Stimulated activated CD8-positive, alpha-beta memory T cell treated with anti-CD3 and anti-CD28 coated beads, Interleukin-4, amount 100 ng/mL, for 1 hour (primary cell): ENCODE data around the gene NDUFA13.
"Not testable (repeated sequence)": the region's sequence is repeated elsewhere in the genome, so short reads cannot be mapped to it uniquely, and the experiment has no call there.

Experiments
- DNase-seq, 2 donors: peaks; one replicate each; pipeline ENCODE4 v3.0.0-alpha.2; 2020; ENCODE audit warnings: low read depth in 2 of 2, low spot score in 1 of 2

Gene NDUFA13

GRCh38 chr19:19515642-19516519 is at the start of gene NDUFA13:
TSS of gene NDUFA13 (plus strand) at chr19:19516225. CDS start at chr19:19516239, 14 bp downstream.
- peak; percentile 85 to 89 for DNase-seq

DNA sequence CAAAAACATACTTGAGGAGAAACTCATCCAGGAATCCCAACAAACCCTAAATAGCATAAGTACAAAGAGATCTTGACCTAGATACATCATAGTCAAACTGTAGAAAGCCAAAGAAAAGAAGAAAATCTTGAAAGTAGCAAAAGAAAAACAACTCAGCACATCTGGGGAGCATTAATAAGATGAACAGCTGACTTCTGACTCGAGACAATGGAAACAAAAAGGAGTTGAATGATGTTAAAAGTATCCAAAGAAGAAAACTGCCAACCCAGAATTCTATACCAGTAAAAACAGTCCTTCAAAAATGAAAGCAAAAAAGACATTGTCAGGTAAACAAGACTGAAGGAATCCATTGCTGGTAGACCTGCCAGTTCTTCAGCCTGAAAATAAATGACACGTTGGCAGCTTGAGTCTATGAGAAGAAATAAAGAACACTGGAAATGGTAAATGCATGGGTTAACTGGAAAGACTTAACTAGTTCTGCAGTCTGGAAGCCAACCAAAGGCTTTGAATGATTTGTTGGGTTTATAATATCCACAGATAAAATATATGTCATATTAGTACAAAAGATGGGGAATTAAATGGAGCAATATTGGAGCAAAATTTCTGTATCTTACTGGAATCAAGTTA is 47.5 kb upstream of the NDUFA13 start:
- DNase-seq = no peak

GRCh38 chr19:19470579-19470978 is 45.4 kb upstream of the NDUFA13 start:
- DNase-seq = no peak

DNA sequence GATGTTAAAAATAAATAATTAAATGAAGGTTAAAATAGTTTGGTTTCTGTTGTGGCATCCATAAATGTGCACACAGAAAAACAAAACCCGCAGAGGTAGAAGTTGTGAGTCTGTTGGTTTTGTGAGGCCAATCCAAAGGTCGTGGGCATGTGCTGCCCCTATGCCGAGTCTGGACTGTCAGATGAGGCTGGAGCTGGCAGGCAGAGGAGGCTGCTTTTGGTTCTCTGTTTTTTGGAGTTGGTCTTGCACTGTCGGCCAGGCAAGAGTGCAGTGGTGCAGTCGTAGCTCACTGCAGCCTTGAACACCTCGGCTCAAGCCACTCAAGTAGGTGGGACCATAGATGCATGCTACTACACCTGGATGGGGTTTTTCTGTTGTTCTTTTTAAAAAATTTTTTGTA is 44.3 kb upstream of the NDUFA13 start:
- no peak for DNase-seq

DNA sequence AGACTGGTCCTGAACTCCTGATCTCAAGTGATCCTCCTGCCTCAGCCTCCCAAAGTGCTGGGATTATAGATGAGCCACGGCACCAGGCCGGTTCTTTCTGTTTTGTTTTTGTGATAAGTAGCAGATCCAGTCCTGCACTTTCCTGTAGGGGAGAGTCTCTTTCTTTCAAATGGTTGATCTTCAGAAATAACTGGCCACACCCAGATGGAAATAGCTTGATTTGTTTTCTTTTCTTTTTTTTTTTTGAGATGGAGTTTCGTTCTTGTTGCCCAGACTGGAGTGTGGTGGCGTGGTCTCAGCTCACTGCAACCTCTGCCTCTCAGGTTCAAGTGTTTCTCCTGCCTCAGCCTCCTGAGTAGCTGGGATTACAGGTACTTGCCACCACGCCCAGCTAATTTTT is 43.9 kb upstream of the NDUFA13 start:
- not testable (repeated sequence) for DNase-seq

DNA sequence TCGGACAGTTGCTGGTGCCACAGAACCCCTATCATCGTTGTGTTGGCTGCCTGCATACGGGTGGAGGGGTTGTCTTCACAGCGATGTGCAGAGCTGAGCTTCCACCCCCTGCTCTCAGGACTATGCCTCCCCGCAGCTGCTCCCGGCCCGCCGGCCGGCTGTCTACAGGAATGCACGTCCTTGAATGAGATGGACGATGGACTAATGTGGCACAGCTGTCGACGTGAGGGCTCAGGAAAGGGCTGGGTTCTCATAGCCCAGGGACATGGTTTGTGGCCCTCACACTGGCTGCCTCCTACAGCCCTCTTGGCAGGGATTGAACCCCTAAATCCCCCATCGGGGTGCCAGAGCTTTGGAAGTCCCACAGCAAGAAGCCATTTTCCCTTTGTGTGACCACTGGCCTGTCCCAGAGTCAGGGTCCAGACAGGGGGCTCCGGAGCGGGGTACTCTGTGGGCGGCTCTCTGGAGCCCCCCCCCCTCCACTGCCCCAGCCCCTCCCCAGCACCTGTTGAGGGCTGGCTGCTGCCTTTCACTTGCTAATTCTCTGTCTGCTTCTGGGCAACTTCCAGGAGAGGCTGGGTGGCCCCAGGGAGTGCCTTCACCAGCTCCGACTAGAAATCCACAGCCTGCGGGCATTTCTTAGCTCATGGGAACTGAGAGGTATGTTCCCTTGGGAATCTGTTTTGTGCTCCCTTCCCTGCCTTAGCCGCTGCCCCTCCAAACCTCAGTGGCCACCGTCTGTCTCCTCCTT is 40.8 kb upstream of the NDUFA13 start:
- DNase-seq = no peak

DNA sequence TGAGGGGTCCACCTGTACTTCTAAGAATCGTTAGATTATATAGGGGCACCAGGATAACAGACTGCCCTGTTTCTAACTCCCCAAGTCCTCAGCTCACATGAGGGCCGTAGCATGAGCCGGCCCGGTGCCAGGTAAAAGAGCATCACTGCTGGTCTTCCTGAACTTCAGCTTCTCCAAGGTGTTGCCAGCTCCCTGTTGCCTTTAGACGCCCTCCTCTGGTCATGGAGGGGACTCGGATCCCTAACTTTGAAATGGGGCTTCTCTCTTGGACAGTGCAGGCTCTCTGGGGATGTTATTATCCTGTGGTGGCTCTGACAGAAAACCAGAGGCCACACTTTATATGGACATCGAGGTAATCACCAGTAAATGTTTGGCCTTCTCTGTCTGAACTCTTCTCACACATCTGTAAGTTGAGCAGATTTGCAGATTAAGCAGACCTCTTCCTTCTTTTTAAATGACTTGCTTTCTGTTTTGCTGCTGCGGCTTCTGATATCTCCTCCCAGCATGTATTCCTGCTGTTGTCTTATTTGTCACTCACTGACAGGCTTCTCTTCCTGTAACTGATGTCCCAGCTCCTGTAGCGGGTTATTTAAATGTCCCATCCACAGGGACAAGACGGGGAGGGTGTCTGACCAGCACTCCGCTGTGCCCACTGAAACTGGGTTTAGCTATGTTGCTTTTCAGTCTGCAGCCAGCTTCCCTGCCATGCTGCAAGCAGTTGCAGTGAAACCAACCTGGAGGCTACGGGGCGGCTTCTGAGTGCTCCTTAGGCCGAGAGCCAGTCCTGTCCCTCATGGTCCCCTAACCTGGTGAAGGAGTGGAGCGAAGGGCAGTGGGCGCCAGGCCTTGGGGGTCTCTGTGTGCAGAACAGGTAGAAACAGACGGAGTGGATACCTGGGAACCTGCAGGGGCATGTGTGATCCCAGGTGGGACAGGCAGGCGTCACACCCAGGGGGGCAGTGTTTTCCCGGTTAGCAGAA is 39.9 kb upstream of the NDUFA13 start:
- DNase-seq = no peak

DNA sequence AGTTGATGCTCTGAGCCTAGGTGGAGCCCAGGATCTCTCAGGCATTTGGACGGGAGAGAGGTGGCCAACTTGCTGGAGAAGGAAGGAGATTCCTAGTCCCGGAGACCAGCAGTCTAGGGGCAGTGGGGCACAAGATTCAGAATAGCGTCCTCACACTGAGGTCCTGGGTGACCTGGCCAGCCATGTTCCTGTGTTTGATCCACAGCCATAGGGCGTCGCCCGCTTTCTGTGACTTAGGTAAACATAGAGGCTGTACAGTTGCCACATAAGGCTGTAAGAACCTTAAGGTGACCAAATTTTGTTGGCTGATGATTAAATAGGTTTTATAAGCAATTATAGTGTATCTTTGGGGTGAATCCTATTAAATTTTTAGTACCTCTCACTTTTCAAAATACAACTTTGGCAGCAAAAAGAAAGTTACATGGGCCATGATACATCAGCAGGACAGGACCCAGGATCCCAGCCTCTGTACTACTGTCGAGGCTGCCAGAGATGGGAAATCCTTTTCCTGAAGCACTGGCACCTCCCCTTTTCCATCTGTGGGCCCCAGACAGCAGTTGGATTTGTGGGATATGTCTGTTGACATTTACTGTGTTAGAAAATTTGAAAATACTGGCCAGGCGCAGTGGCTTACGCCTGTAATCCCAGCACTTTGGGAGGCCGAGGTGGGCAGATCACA is 38.2 kb upstream of the NDUFA13 start:
- no peak for DNase-seq

- no peak for DNase-seq
Observed at GRCh38 chr19:19480688-19481087, 35.3 kb upstream of the NDUFA13 start.

- DNase-seq = no peak
Observed at GRCh38 chr19:19482809-19483596, 33.0 kb upstream of the NDUFA13 start.

DNA sequence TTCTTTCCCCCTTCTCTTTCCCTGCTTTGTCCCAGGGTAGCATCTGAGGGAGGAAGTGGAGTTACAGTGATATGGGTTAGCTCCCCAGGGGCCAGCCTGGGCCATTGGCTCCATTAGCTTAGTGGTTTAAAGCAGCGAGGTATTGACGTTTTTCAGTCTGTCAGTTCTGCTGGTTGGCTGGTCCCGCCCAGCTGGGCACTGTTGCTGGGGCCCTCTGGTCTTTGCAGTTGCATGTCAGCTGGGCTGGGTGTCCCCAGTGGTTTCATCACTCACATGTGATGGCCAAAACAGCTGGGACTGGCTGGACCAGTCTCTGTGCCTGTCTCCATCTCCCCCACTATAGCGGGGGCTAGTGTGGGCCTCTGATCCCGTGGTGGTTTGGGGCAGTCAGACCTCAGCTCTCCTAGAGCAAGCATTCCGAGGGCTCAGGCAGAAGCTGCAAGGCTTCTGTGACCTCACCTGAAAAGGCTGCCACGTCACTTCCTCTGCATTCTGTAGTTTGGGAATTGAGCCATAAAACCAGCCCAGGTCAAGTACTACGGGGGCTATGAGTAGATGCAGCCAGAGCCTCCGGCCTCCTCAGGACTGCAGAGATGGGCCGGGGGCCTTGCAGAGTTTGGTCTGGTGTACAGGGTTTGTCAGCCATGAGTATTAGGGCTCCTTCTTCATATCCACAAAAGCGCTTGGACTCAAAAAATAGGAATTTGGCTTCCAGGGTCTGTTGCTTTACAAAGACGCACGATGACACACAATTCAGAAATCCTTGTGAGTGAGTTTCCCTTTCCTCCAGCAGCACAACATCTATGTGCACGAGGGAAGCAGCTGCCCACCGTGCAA is 30.6 kb upstream of the NDUFA13 start:
- DNase-seq = no peak

- DNase-seq = no peak
Observed at GRCh38 chr19:19485998-19486290, 30.1 kb upstream of the NDUFA13 start.

DNA sequence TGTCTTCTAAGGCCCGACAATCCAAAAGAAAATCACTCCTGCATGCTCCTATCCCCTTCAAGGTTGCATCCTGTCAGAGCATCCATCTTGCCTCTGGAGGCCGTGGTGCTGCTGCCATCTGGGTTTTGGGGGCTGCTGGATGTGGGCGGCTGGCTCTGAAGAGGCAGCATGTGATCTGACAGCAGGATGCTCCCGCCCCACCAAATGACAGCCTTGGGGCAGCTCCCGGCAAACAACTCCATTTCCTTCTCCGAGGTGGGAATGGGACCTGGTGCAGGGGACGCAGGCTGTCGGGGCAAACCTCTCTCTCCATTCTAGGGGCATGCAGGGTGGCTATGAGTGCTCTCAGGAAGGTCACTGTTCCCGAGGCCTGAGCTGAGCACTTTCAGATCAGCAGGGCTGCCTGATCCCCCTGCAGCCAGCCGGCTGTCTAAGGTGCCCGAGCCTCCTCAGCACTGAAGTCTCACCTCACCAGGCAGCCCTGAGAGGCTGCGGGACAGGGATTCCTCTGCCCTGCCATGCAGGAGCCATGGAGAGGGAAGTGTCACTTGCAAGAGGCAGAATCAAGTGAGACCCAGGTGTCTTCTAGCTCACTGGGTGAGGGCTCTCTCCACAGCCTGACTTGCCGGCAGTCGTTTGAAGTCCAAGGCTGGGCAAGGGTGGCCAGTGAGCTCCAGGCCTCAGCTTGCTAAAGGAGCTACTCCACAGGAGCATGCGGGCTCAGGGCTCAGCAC is 29.5 kb upstream of the NDUFA13 start:
- no peak for DNase-seq

DNA sequence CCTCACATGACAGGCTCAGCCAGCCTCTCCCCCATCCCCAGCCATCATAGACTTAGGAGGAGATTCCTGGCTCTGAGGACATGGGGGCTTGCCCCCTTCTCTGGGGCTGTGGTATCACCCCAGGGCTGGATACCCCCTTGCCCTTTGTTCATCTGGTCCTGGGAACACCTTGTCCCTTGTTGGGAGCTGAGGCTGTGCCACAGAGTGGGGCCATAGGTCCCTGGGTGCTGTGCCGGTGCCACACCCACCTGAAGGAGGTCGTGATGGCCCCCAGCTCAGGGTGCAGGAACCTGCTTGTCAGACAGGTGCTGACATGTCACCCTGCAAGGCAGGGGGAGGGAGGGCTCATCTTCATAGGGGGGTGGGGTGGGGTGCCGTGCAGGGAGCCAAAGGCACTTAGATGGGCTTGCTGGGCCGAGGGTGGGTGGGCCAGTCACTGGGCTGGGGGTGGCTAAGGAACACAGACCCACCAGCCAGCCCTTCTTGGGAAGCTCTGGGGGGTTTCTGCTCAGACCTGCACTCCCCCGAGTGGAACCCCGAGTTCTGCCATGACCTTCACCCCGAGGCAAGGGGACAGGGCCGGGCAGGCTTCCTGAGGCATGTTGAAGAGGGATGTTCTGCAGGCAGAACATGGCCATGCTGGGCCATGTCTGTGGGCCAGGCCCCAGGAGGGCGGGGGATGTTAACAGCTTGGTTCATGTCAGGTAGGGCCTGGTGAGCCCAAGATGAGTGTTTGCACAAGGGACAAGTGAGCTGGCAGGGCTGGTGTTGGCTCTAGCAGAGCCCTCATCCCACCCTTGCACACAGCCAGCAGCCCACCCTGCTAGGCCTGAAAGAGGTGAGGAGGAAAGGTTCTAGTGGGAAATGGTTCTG is 28.7 kb upstream of the NDUFA13 start:
- no peak for DNase-seq

GRCh38 chr19:19487950-19488874 is 27.8 kb upstream of the NDUFA13 start:
- DNase-seq = no peak
